Keratinocyte (primary cell): ENCODE results near the gene PFDN2. TPM values are rescaled to one million over a fixed set of nuclear protein-coding genes. Genes with fewer than 3 reads are reported as not detected.

ENCODE experiments used
- DNase-seq: peaks from one replicate; pipeline ENCODE4 v3.0.0-alpha.2; 2011; ENCODE audit warnings: low read depth, missing footprints, low spot score
- FAIRE-seq: peaks from 2 replicates; lab custom pipeline; 2011; peaks lifted over from hg19 to GRCh38; lab: Jason Lieb, UNC
- H2AFZ ChIP-seq: 2 replicates; pipeline ENCODE4 v1.6.0; 2012; ENCODE audit warnings: low read length, control low read depth, inconsistent platforms; ENCODE audit not compliant: control insufficient read depth
- H3K27ac ChIP-seq: 2 replicates; pipeline ENCODE4 v1.5.1; 2011; ENCODE audit warnings: low read length; ENCODE audit not compliant: control insufficient read depth, insufficient read depth
- H3K27me3 ChIP-seq: 3 replicates; pipeline ENCODE4 v1.6.0; 2011; ENCODE audit warnings: low read length; ENCODE audit not compliant: control insufficient read depth, insufficient read depth; ENCODE audit errors: extremely low read depth
- H3K36me3 ChIP-seq, 2 experiments: 2 replicates in 1 of 2; 3 replicates in 1 of 2; pipeline ENCODE4 v1.5.1; 2011; ENCODE audit warnings: low read length in 2 of 2, mild to moderate bottlenecking in 1 of 2; ENCODE audit not compliant: control insufficient read depth in 2 of 2, insufficient read depth in 2 of 2; ENCODE audit errors: extremely low read depth in 1 of 2
- H3K4me1 ChIP-seq: 3 replicates; pipeline ENCODE4 v1.5.1; 2011; ENCODE audit warnings: low read length; ENCODE audit not compliant: control insufficient read depth, insufficient read depth; ENCODE audit errors: extremely low read depth
- H3K4me2 ChIP-seq: 3 replicates; pipeline ENCODE4 v1.6.0; 2011; ENCODE audit warnings: low read depth, low read length; ENCODE audit not compliant: control insufficient read depth, insufficient read depth; ENCODE audit errors: extremely low read depth
- H3K4me3 ChIP-seq, 3 experiments: fragments of 200-600 bp in 1 of 3; sonication (generic) in 1 of 3; 2 replicates in 2 of 3; 3 replicates in 1 of 3; pipeline ENCODE4 v1.5.1; 2011 to 2016; ENCODE audit warnings: low read length in 3 of 3, mild to moderate bottlenecking in 3 of 3, control low read depth in 2 of 3, inconsistent platforms in 1 of 3, low read depth in 1 of 3, mixed read lengths in 1 of 3, mixed run types in 1 of 3, moderate library complexity in 1 of 3; ENCODE audit not compliant: control insufficient read depth in 2 of 3, insufficient read depth in 2 of 3; ENCODE audit errors: extremely low read depth in 1 of 3
- H3K79me2 ChIP-seq: 2 replicates; pipeline ENCODE4 v1.6.0; 2012; ENCODE audit warnings: low read length; ENCODE audit not compliant: control insufficient read depth, insufficient read depth
- H3K9ac ChIP-seq: 3 replicates; pipeline ENCODE4 v1.6.0; 2011; ENCODE audit warnings: low read length; ENCODE audit not compliant: control insufficient read depth, insufficient read depth; ENCODE audit errors: extremely low read depth
- H3K9me1 ChIP-seq: 3 replicates; pipeline ENCODE4 v1.6.0; 2011; ENCODE audit warnings: low read length; ENCODE audit not compliant: control insufficient read depth, insufficient read depth; ENCODE audit errors: extremely low read depth
- H3K9me3 ChIP-seq: 2 replicates; pipeline ENCODE4 v1.5.1; 2012; ENCODE audit warnings: low read depth, low read length; ENCODE audit not compliant: control insufficient read depth
- H4K20me1 ChIP-seq: 3 replicates; pipeline ENCODE4 v1.6.0; 2011; ENCODE audit warnings: low read length; ENCODE audit not compliant: control insufficient read depth, insufficient read depth; ENCODE audit errors: extremely low read depth
- CTCF ChIP-seq, 3 experiments: IDR thresholded peaks in 1 of 3; conservative IDR thresholded peaks in 1 of 3; optimal IDR thresholded peaks in 1 of 3; 2 replicates in 2 of 3; 3 replicates in 1 of 3; pipeline versions ENCODE3 to v1.5.1; 2011; ENCODE audit warnings: low read length in 3 of 3, mild to moderate bottlenecking in 3 of 3, moderate library complexity in 2 of 3, control low read depth in 1 of 3, inconsistent platforms in 1 of 3; ENCODE audit not compliant: insufficient read depth in 2 of 3; ENCODE audit errors: extremely low read depth in 1 of 3
- EZH2 ChIP-seq: IDR thresholded peaks from one replicate; pipeline ENCODE4 v1.6.1; 2012; ENCODE audit warnings: inconsistent platforms, mild to moderate bottlenecking, low read length, moderate library complexity
- dilution Hi-C: fragments of 300-500 bp; cut with MboI; formaldehyde crosslinking; loops from one replicate; pipeline ENCODE4 v1.7.0; 2020; ENCODE audit warnings: low sequenced_read_pairs; ENCODE audit not compliant: extremely low pct_ligation_motif_present
- polyA plus RNA-seq, 5 experiments: library from polyadenylated mRNA; depleted of rRNA in 3 of 5; stranded (reverse) in 3 of 5; stranded (forward) in 1 of 5; unstranded in 1 of 5; fragments of >200 nt; gene quantifications; 1 replicate in 1 of 5; 2 replicates in 3 of 5; 3 replicates in 1 of 5; pipeline versions ENCODE4 v1.2.1 to v1.2.3, GENCODE V29; 2011 to 2012; ENCODE audit warnings: missing spikeins in 2 of 5, low read depth in 1 of 5, low replicate concordance in 1 of 5

PFDN2 gene
- polyA plus RNA-seq, 1 donor (not counting 4 experiments of a cell fraction or from before 2014, with no cell fraction given) = 184 TPM

- DNase-seq = no peak
- TF ChIP-seq CTCF (optimal IDR thresholded peaks at IDR 0.05 in 1 of 3, IDR thresholded peaks at IDR 0.05 in 1 of 3, conservative IDR thresholded peaks at IDR 0.05 in 1 of 3; ENCODE audit: extremely low read depth in 1 of 3, insufficient read depth in 2 of 3, low read length in 3 of 3) (no peak), EZH2 (no peak)
- no peak overlapping the region for H2AFZ ChIP-seq
- H3K27ac ChIP-seq = no peak overlapping the region
- no peaks in the 10 kb centered on the region for H3K9me1 ChIP-seq
- H3K4me1 ChIP-seq = peaks cover 26% of the 10 kb centered on the region
- dilution Hi-C loops = no loop called here
- no peaks in the 10 kb centered on the region for H4K20me1 ChIP-seq
- FAIRE-seq = no peak
- H3K79me2 ChIP-seq = peaks cover 14% of the 10 kb centered on the region
- no peak overlapping the region for H3K9ac ChIP-seq
- H3K9me3 ChIP-seq = no peaks in the 10 kb centered on the region
- no peaks in the 10 kb centered on the region for H3K27me3 ChIP-seq
- no peak overlapping the region for H3K4me2 ChIP-seq
- H3K4me3 ChIP-seq = no peak overlapping the region
- peaks cover 9 to 33% of the 10 kb centered on the region in 2 experiments for H3K36me3 ChIP-seq
Measured at GRCh38 chr1:161160671-161161145, 42.9 kb upstream of the PFDN2 start.

GRCh38 chr1:161159913-161160243 is 42.0 kb upstream of the PFDN2 start:
- peak overlapping the region; percentile 84 for H3K27ac ChIP-seq
- H4K20me1 ChIP-seq = no peaks in the 10 kb centered on the region
- H3K4me1 ChIP-seq = peaks cover 22% of the 10 kb centered on the region
- peaks cover 9 to 33% of the 10 kb centered on the region in 2 experiments for H3K36me3 ChIP-seq
- no peaks in the 10 kb centered on the region for H3K9me3 ChIP-seq
- FAIRE-seq (no peak), DNase-seq (no peak)
- no peaks in the 10 kb centered on the region for H3K9me1 ChIP-seq
- dilution Hi-C loops = no loop called here
- no peaks in the 10 kb centered on the region for H3K27me3 ChIP-seq
- TF ChIP-seq CTCF (optimal IDR thresholded peaks at IDR 0.05 in 1 of 3, IDR thresholded peaks at IDR 0.05 in 1 of 3, conservative IDR thresholded peaks at IDR 0.05 in 1 of 3; ENCODE audit: extremely low read depth in 1 of 3, insufficient read depth in 2 of 3, low read length in 3 of 3) = no peak
- TF ChIP-seq EZH2 = no peak
- H3K4me2 ChIP-seq = peak overlapping the region; percentile 92
- peaks cover 15% of the 10 kb centered on the region for H3K79me2 ChIP-seq
- peak overlapping the region; percentile 29 for H2AFZ ChIP-seq
- peak overlapping the region; percentile 73 to 89 (median 74) for H3K4me3 ChIP-seq
- H3K9ac ChIP-seq = peak overlapping the region; percentile 91
